Keratinocyte (primary cell): Measurements from ENCODE around the gene CPA5. TPM values are rescaled to one million over a fixed set of nuclear protein-coding genes. Genes with fewer than 3 reads are reported as not detected.

ENCODE experiments used
- DNase-seq: peaks from one replicate; pipeline ENCODE4 v3.0.0-alpha.2; 2011; ENCODE audit warnings: low read depth, missing footprints, low spot score
- FAIRE-seq: peaks from 2 replicates; lab custom pipeline; 2011; peaks lifted over from hg19 to GRCh38; lab: Jason Lieb, UNC
- H2AFZ ChIP-seq: 2 replicates; pipeline ENCODE4 v1.6.0; 2012; ENCODE audit warnings: low read length, control low read depth, inconsistent platforms; ENCODE audit not compliant: control insufficient read depth
- H3K27ac ChIP-seq: 2 replicates; pipeline ENCODE4 v1.5.1; 2011; ENCODE audit warnings: low read length; ENCODE audit not compliant: control insufficient read depth, insufficient read depth
- H3K27me3 ChIP-seq: 3 replicates; pipeline ENCODE4 v1.6.0; 2011; ENCODE audit warnings: low read length; ENCODE audit not compliant: control insufficient read depth, insufficient read depth; ENCODE audit errors: extremely low read depth
- H3K36me3 ChIP-seq, 2 experiments: 2 replicates in 1 of 2; 3 replicates in 1 of 2; pipeline ENCODE4 v1.5.1; 2011; ENCODE audit warnings: low read length in 2 of 2, mild to moderate bottlenecking in 1 of 2; ENCODE audit not compliant: control insufficient read depth in 2 of 2, insufficient read depth in 2 of 2; ENCODE audit errors: extremely low read depth in 1 of 2
- H3K4me1 ChIP-seq: 3 replicates; pipeline ENCODE4 v1.5.1; 2011; ENCODE audit warnings: low read length; ENCODE audit not compliant: control insufficient read depth, insufficient read depth; ENCODE audit errors: extremely low read depth
- H3K4me2 ChIP-seq: 3 replicates; pipeline ENCODE4 v1.6.0; 2011; ENCODE audit warnings: low read depth, low read length; ENCODE audit not compliant: control insufficient read depth, insufficient read depth; ENCODE audit errors: extremely low read depth
- H3K4me3 ChIP-seq, 3 experiments: fragments of 200-600 bp in 1 of 3; sonication (generic) in 1 of 3; 2 replicates in 2 of 3; 3 replicates in 1 of 3; pipeline ENCODE4 v1.5.1; 2011 to 2016; ENCODE audit warnings: low read length in 3 of 3, mild to moderate bottlenecking in 3 of 3, control low read depth in 2 of 3, inconsistent platforms in 1 of 3, low read depth in 1 of 3, mixed read lengths in 1 of 3, mixed run types in 1 of 3, moderate library complexity in 1 of 3; ENCODE audit not compliant: control insufficient read depth in 2 of 3, insufficient read depth in 2 of 3; ENCODE audit errors: extremely low read depth in 1 of 3
- H3K79me2 ChIP-seq: 2 replicates; pipeline ENCODE4 v1.6.0; 2012; ENCODE audit warnings: low read length; ENCODE audit not compliant: control insufficient read depth, insufficient read depth
- H3K9ac ChIP-seq: 3 replicates; pipeline ENCODE4 v1.6.0; 2011; ENCODE audit warnings: low read length; ENCODE audit not compliant: control insufficient read depth, insufficient read depth; ENCODE audit errors: extremely low read depth
- H3K9me1 ChIP-seq: 3 replicates; pipeline ENCODE4 v1.6.0; 2011; ENCODE audit warnings: low read length; ENCODE audit not compliant: control insufficient read depth, insufficient read depth; ENCODE audit errors: extremely low read depth
- H3K9me3 ChIP-seq: 2 replicates; pipeline ENCODE4 v1.5.1; 2012; ENCODE audit warnings: low read depth, low read length; ENCODE audit not compliant: control insufficient read depth
- H4K20me1 ChIP-seq: 3 replicates; pipeline ENCODE4 v1.6.0; 2011; ENCODE audit warnings: low read length; ENCODE audit not compliant: control insufficient read depth, insufficient read depth; ENCODE audit errors: extremely low read depth
- CTCF ChIP-seq, 3 experiments: IDR thresholded peaks in 1 of 3; conservative IDR thresholded peaks in 1 of 3; optimal IDR thresholded peaks in 1 of 3; 2 replicates in 2 of 3; 3 replicates in 1 of 3; pipeline versions ENCODE3 to v1.5.1; 2011; ENCODE audit warnings: low read length in 3 of 3, mild to moderate bottlenecking in 3 of 3, moderate library complexity in 2 of 3, control low read depth in 1 of 3, inconsistent platforms in 1 of 3; ENCODE audit not compliant: insufficient read depth in 2 of 3; ENCODE audit errors: extremely low read depth in 1 of 3
- EZH2 ChIP-seq: IDR thresholded peaks from one replicate; pipeline ENCODE4 v1.6.1; 2012; ENCODE audit warnings: inconsistent platforms, mild to moderate bottlenecking, low read length, moderate library complexity
- dilution Hi-C: fragments of 300-500 bp; cut with MboI; formaldehyde crosslinking; loops from one replicate; pipeline ENCODE4 v1.7.0; 2020; ENCODE audit warnings: low sequenced_read_pairs; ENCODE audit not compliant: extremely low pct_ligation_motif_present
- polyA minus RNA-seq, 3 experiments: library from RNA; depleted of rRNA, polyadenylated mRNA; stranded (reverse); fragments of >200 nt; gene quantifications; 1 replicate in 1 of 3; 2 replicates in 1 of 3; 3 replicates in 1 of 3; pipeline ENCODE4 v1.2.3, GENCODE V29; 2011
- polyA plus RNA-seq, 5 experiments: library from polyadenylated mRNA; depleted of rRNA in 3 of 5; stranded (reverse) in 3 of 5; stranded (forward) in 1 of 5; unstranded in 1 of 5; fragments of >200 nt; gene quantifications; 1 replicate in 1 of 5; 2 replicates in 3 of 5; 3 replicates in 1 of 5; pipeline versions ENCODE4 v1.2.1 to v1.2.3, GENCODE V29; 2011 to 2012; ENCODE audit warnings: missing spikeins in 2 of 5, low read depth in 1 of 5, low replicate concordance in 1 of 5

Gene CPA5
- 0.24 to 0.35 TPM (median 0.27 TPM) in 3 replicates for polyA plus RNA-seq
- polyA plus RNA-seq (2011; ENCODE audit: low read depth) = not detected
- 0.19 and 0.22 TPM in 2 replicates for polyA plus RNA-seq (2011; cell fraction: cytosol; rRNA removed)
- polyA plus RNA-seq (2011; cell fraction: nucleus; rRNA removed) = 0.75 and 0.96 TPM in 2 replicates
- 0.25 and 0.76 TPM in 2 replicates for polyA plus RNA-seq (2012; ENCODE audit: low replicate concordance)
- polyA minus RNA-seq = 0.69 to 1.0 TPM in 2 of 3 replicates, not detected in the other
- not detected for polyA minus RNA-seq (2011; cell fraction: cytosol; rRNA and poly(A)+ RNA removed)
- polyA minus RNA-seq (2011; cell fraction: nucleus; rRNA and poly(A)+ RNA removed) = not detected in 2 replicates

GRCh38 chr7:130344271-130344866 lies at the start of gene CPA5:
Gene CPA5 (plus strand): TSS chr7:130344816. CDS start chr7:130346486, 1,670 bp downstream.
- FAIRE-seq (no peak), DNase-seq (no peak)
- Histone ChIP-seq H3K27me3 (no peaks in the 10 kb centered on the region), H3K4me1 (no peaks in the 10 kb centered on the region), H3K36me3 (no peaks in the 10 kb centered on the region), H3K9me1 (no peaks in the 10 kb centered on the region), H3K4me3 (no peak within 1 kb of the TSS), H2AFZ (no peak within 1 kb of the TSS), H3K4me2 (no peak within 1 kb of the TSS), H3K79me2 (no peaks in the 10 kb centered on the region), H3K9me3 (no peaks in the 10 kb centered on the region), H3K27ac (no peak within 1 kb of the TSS), H3K9ac (no peak within 1 kb of the TSS), H4K20me1 (no peaks in the 10 kb centered on the region)
- no peak for TF ChIP-seq CTCF (optimal IDR thresholded peaks at IDR 0.05 in 1 of 3, IDR thresholded peaks at IDR 0.05 in 1 of 3, conservative IDR thresholded peaks at IDR 0.05 in 1 of 3; ENCODE audit: extremely low read depth in 1 of 3, insufficient read depth in 2 of 3, low read length in 3 of 3)
- no peak for TF ChIP-seq EZH2
- dilution Hi-C loops = no loop called here

- dilution Hi-C loops = no loop called here
- DNase-seq = no peak
- H3K9ac ChIP-seq = no peak overlapping the region
Measured at GRCh38 chr7:130296221-130296951, 48.2 kb upstream of the CPA5 start.

More at GRCh38 chr7:130296221-130296951, 48.2 kb upstream of the CPA5 start:
- no peak overlapping the region for H3K4me3 ChIP-seq
- H3K27ac ChIP-seq = no peak overlapping the region
- no peak for FAIRE-seq
- H3K36me3 ChIP-seq = peaks cover 40% of the 10 kb centered on the region in 2 experiments
- no peaks in the 10 kb centered on the region for H3K9me1 ChIP-seq
- H3K4me1 ChIP-seq = peaks cover 32% of the 10 kb centered on the region
- H3K79me2 ChIP-seq = peaks cover 31% of the 10 kb centered on the region
- H3K4me2 ChIP-seq = no peak overlapping the region
- TF ChIP-seq CTCF (optimal IDR thresholded peaks at IDR 0.05 in 1 of 3, IDR thresholded peaks at IDR 0.05 in 1 of 3, conservative IDR thresholded peaks at IDR 0.05 in 1 of 3; ENCODE audit: extremely low read depth in 1 of 3, insufficient read depth in 2 of 3, low read length in 3 of 3) = no peak
- no peak for TF ChIP-seq EZH2
- no peaks in the 10 kb centered on the region for H3K9me3 ChIP-seq
- peaks cover 11% of the 10 kb centered on the region for H4K20me1 ChIP-seq
- no peaks in the 10 kb centered on the region for H3K27me3 ChIP-seq
- H2AFZ ChIP-seq = no peak overlapping the region
